PC-9 (cell line): ENCODE data around the gene CFAP61.

Experiments used
- CTCF ChIP-seq: fragments of 200-600 bp; sonication (generic); conservative IDR thresholded peaks from 2 replicates; pipeline ENCODE4 v1.6.1; 2017; ENCODE audit warnings: mixed run types, antibody characterized with exemption, mild to moderate bottlenecking, moderate library complexity
- EZH2 ChIP-seq: fragments of 200-600 bp; sonication (generic); IDR thresholded peaks from 2 replicates; pipeline ENCODE4 v1.8.0; 2017; ENCODE audit warnings: antibody characterized with exemption, low read depth

GRCh38 chr20:20371681-20372080 lies 319.3 kb downstream of the CFAP61 start:
- no peak for TF ChIP-seq CTCF
- no peak for TF ChIP-seq EZH2
